22Rv1 (cell line): Measurements from ENCODE around the gene DNASE1L3.

Source experiments
- ZFX ChIP-seq: fragments of 450-650 bp; IDR thresholded peaks from 2 replicates; pipeline ENCODE4 v1.6.1; 2017; ENCODE audit warnings: antibody characterized with exemption, borderline replicate concordance
- TF ChIP-seq, protein P1 (sequence below): fragments of 450-650 bp; IDR thresholded peaks from 2 replicates; pipeline ENCODE4 v1.5.1; 2017; ENCODE audit warnings: mild to moderate bottlenecking

DNA sequence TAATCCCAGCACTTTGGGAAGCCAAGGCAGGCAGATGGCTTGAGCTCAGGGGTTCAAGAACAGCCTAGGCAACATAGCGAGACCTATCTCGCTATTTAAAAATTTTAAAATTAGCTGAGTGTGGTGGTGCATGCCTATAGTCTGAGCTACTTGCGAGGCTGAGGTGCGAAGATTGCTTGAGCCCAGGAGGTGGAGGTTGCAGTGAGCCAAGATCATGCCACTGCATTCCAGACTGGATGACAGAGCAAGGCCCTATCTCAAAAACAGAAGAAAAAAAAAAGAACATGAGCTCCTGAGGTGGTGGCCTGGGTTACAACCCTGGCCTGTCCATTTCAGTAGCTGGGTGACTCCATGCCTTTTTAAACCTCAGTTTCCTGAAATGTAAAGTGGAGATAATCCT lies 7.2 kb downstream of the DNASE1L3 start:
- TF ChIP-seq, protein P1, sequence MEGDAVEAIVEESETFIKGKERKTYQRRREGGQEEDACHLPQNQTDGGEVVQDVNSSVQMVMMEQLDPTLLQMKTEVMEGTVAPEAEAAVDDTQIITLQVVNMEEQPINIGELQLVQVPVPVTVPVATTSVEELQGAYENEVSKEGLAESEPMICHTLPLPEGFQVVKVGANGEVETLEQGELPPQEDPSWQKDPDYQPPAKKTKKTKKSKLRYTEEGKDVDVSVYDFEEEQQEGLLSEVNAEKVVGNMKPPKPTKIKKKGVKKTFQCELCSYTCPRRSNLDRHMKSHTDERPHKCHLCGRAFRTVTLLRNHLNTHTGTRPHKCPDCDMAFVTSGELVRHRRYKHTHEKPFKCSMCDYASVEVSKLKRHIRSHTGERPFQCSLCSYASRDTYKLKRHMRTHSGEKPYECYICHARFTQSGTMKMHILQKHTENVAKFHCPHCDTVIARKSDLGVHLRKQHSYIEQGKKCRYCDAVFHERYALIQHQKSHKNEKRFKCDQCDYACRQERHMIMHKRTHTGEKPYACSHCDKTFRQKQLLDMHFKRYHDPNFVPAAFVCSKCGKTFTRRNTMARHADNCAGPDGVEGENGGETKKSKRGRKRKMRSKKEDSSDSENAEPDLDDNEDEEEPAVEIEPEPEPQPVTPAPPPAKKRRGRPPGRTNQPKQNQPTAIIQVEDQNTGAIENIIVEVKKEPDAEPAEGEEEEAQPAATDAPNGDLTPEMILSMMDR, result no peak
- TF ChIP-seq ZFX, result no peak
